HG03354 (cell line): ENCODE data around the gene CACNG7.
A peak's percentile ranks its signal among the peaks of the same experiment; 100 is the strongest.
"Not testable (repeated sequence)": the region's sequence is repeated elsewhere in the genome, so short reads cannot be mapped to it uniquely, and the experiment has no call there.

Experiments used
- ATAC-seq: cut with Tn5 transposase; IDR thresholded peaks from one replicate; pipeline ENCODE4 v1.9.1; 2021; ENCODE audit warnings: mild to moderate bottlenecking; ENCODE audit not compliant: unreplicated experiment, poor library complexity, severe bottlenecking

The CACNG7 gene

GRCh38 chr19:53908935-53909415 lies at the start of gene CACNG7:
Gene CACNG7 (plus strand): TSS chr19:53909278. CDS start chr19:53912832, 3,554 bp downstream.
- no peak for ATAC-seq

DNA sequence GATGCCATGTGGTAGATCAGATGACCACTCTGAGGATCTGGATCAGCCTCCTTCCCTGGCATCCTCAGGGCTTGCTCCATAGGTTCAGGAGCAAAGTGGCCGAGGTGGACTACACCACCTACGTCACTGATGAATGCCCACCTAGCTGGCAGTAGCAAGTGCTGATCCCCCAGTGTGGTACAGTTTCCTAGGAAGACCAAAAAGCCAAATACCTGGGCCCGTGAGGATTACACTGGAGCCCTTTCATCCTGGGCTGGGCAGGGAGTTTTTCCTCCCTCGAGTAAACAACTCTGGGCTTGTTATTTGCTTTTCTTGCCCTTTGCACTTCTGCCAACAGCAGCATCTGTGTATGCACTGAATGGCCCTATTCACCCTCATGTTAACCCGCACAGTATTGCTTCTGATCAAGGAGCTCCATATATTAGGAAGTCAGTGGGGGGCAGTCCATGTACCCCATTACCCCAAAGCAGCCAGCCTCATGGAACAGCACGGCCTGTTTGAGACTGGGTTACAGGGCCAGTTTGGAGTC lies 44.7 kb upstream of the CACNG7 start:
- no peak for ATAC-seq

GRCh38 chr19:53865523-53865917 lies 43.6 kb upstream of the CACNG7 start:
- ATAC-seq, result no peak

- ATAC-seq, result peak; percentile 24
Observed at GRCh38 chr19:53865918-53866864, 42.9 kb upstream of the CACNG7 start.

DNA sequence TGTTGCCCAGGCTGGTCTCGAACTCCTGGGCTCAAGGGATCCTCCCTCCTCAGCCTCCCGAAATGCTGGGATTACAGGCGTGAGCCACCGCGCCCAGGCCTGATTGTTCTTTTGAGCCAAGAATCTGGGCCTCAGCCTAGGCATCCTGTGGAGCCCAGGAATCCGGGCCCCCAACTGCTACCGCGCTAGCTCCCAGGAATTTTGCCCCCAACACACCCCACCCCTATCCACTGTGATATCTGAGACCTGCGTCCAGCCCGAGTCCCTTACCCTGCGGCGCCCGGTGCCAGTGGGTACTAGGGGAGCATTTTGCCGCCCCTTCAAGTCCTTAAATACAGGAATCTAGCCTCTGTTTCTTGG lies 42.2 kb upstream of the CACNG7 start:
- no peak for ATAC-seq

- ATAC-seq, result peak; percentile 76
Observed at GRCh38 chr19:53867225-53868090, 41.6 kb upstream of the CACNG7 start, which contains the start of gene MYADM. Gene MYADM (plus strand): TSS chr19:53867883. CDS start chr19:53873530, 5,647 bp downstream.

DNA sequence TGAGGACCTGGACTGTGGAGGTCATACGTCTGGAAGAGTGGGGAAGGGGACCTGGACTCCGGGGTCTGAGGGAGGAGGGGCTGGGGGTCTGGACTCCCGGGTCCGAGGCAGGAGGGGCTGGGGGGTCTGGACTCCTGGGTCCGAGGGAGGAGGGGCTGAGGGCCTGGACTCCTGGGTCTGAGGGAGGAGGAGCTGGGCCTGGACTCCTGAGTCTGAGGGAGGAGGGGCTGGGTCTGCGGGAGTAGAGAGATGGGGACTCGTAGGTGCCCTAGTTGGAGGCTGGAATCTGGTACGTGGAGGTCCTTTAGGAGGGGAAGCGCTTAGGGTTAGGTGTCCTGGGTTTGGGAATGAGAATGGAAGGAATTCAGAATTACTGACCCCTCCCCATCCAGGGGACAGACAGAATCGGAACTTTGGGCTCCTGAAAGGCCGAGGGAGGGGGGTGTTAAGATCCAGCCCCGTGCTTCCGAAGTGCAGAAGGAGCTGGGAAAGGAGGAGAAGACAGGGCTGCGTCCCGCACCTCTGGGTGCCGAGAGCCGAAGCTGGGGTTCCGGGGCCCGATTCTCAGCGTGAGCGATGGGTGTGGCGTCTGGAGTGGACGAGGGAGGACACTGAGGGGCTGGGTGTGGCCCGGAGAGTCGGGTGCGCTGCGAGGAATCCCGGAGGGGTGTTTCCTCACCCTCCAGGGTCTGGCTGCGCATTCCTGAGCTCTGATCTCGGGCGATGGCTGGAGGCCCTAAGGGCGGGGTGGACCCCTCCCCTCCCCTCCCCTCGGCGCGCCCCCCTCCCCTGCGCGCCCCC lies 40.8 kb upstream of the CACNG7 start:
- ATAC-seq, result no peak

DNA sequence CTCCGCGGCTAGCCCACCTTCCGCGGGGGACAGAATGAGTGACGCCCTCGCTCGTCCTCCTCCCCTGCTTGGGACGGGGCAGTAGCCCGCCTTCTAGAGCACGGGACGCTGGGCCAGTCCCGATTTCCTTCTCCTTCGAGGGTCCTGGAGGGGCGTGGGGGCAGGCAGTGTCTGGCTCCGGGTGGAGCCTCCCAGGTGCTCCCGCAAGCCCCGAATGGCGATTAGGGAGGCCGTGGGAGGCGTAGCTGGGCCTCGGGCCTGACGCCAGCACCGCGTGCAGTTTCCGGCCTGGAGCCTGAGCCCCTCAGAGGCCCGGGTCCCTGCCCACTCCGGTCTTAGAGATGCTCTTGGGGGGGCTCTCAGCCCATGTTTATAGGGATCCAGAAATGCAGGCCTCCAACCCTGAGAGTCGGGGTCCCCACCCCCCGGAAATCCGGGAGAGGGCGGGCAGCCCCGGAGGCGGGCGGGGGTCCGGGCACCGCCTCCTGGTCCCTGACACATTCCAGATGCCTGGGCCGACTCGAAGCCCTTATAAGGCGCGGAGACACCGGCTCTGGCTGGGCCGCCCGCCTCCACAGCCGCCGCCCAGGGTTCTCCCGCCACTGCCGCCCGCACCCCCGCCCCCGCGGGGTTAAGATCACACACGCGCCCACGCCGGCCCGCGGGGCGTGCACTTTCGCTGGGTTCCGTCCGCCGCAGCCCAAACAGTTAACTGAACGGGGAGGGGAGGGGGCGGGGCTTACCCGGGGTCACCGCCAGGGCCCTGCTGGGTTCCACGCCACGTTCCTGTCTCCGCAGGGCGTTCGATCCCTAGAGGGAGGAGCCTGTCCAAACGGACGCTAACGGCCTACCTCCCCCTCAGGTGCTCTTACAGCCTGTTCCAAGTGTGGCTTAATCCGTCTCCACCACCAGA lies 39.9 kb upstream of the CACNG7 start:
- no peak for ATAC-seq

DNA sequence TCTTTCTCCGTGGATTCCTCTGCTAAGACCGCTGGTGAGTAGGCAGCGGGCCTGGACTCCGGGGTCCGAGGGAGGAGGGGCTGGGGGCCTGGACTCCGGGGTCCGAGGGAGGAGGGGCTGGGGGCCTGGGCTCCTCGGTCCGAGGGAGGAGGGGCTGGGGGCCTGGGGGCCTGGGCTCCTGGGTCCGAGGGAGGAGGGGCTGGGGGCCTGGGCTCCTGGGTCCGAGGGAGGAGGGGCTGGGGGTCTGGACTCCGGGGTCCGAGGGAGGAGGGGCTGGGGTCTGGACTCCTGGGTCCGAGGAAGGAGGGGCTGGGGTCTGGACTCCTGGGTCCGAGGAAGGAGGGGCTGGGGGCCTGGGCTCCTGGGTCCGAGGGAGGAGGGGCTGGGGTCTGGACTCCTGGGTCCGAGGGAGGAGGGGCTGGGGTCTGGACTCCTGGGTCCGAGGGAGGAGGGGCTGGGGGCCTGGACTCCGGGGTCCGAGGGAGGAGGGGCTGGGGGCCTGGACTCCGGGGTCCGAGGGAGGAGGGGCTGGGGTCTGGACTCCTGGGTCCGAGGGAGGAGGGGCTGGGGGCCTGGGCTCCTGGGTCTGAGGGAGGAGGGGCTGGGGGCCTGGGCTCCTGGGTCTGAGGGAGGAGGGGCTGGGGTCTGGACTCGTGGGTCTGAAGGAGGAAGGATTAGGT lies 39.1 kb upstream of the CACNG7 start:
- not testable (repeated sequence) for ATAC-seq

GRCh38 chr19:53870485-53870844 lies 38.6 kb upstream of the CACNG7 start:
- no peak for ATAC-seq

DNA sequence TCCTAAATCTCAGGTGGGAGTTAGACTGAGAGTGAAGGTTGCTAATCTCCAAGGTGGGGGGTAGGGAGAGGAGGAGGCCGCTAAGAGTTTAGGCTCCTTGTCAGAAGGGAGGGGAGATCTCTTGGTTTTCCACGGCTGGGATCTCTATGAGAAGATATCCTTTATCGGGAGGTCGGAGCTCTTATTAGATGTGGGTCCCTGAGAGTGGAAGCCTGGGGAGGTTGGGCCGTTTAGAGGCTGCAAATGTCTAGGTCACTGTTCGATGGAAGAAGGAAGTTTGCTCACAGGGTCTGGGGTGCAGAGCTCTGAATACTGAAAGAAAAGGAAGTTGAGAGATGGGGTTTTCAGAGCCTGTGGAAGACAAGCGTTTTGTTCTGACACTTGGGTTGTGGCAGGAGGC lies 37.6 kb upstream of the CACNG7 start:
- ATAC-seq, result no peak

DNA sequence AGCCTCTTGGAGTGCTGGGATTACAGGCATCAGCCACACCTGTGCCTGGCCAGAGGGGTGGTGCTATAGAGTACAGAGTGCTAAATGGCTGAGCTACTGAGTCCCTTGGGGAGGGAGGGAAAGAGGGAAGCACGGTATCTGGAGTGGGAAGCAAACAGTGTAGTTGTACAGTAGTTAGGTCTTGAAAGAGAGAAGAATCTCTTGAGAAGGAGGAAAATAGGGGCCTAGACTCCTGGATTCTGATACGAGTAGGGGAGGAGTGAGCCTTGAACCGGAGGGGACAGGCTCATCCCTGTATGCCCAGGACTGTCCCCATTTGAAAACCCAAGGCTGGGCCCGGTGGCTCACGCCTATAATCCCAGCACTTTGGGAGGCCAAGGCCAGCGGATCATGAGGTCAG lies 36.3 kb upstream of the CACNG7 start:
- no peak for ATAC-seq

DNA sequence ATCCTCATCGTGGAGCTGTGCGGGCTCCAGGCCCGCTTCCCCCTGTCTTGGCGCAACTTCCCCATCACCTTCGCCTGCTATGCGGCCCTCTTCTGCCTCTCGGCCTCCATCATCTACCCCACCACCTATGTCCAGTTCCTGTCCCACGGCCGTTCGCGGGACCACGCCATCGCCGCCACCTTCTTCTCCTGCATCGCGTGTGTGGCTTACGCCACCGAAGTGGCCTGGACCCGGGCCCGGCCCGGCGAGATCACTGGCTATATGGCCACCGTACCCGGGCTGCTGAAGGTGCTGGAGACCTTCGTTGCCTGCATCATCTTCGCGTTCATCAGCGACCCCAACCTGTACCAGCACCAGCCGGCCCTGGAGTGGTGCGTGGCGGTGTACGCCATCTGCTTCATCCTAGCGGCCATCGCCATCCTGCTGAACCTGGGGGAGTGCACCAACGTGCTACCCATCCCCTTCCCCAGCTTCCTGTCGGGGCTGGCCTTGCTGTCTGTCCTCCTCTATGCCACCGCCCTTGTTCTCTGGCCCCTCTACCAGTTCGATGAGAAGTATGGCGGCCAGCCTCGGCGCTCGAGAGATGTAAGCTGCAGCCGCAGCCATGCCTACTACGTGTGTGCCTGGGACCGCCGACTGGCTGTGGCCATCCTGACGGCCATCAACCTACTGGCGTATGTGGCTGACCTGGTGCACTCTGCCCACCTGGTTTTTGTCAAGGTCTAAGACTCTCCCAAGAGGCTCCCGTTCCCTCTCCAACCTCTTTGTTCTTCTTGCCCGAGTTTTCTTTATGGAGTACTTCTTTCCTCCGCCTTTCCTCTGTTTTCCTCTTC lies 35.1 kb upstream of the CACNG7 start:
- ATAC-seq, result no peak

DNA sequence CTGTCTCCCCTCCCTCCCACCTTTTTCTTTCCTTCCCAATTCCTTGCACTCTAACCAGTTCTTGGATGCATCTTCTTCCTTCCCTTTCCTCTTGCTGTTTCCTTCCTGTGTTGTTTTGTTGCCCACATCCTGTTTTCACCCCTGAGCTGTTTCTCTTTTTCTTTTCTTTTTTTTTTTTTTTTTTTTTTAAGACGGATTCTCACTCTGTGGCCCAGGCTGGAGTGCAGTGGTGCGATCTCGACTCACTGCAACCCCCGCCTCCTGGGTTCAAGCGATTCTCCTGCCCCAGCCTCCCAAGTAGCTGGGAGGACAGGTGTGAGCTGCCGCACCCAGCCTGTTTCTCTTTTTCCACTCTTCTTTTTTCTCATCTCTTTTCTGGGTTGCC lies 34.5 kb upstream of the CACNG7 start:
- ATAC-seq, result no peak

GRCh38 chr19:53875602-53876325 lies 33.3 kb upstream of the CACNG7 start:
- ATAC-seq, result no peak

- no peak for ATAC-seq
Observed at GRCh38 chr19:53876651-53877224, 32.3 kb upstream of the CACNG7 start.
